IMR-90 (cell line): Measurements from ENCODE around the gene KMT2C. TPM values are rescaled to one million over a fixed set of nuclear protein-coding genes. Genes with fewer than 3 reads are reported as not detected.

Experiments
- ATAC-seq: fragments of 200-7000 bp; cut with Tn5 transposase; 2 replicates; pipeline ENCODE4 v1.9.1; 2020; ENCODE audit warnings: low read depth, mild to moderate bottlenecking, moderate library complexity
- BruUV-seq: library from RNA; stranded (reverse); fragments of 400-500 nt; replicated peaks from 2 replicates; lab custom pipeline; 2021; lab: Mats Ljungman, UMichigan
- CTCF ChIA-PET: fragments of 300-600 bp; formaldehyde crosslinking; extraction: SDS; loops from one replicate; lab custom pipeline; 2021; ENCODE audit warnings: antibody characterized with exemption; lab: Yijun Ruan, JAX
- POLR2A ChIA-PET: fragments of 300-600 bp; sonication (Branson Sonifier 250); formaldehyde crosslinking; loops from one replicate; lab custom pipeline; 2022; ENCODE audit warnings: antibody characterized with exemption; ENCODE audit not compliant: unreplicated experiment; lab: Charles Lee
- DNase-seq: peaks from one replicate; pipeline ENCODE4 v3.0.0; 2013
- H2AFZ ChIP-seq: replicated peaks from 2 replicates; pipeline ENCODE3; 2013; ENCODE audit warnings: low read length, mild to moderate bottlenecking; ENCODE audit not compliant: poor library complexity
- H2AK5ac ChIP-seq: 2 replicates; pipeline ENCODE4 v1.6.1; 2013; ENCODE audit warnings: low read depth, low read length, inconsistent platforms
- H2AK9ac ChIP-seq: replicated peaks from 2 replicates; pipeline ENCODE3; 2013; ENCODE audit warnings: mild to moderate bottlenecking, low read depth, low read length, moderate library complexity; ENCODE audit not compliant: poor library complexity
- H2BK120ac ChIP-seq: 2 replicates; pipeline ENCODE4 v1.6.1; 2013; ENCODE audit warnings: low read depth, low read length, inconsistent platforms
- H2BK15ac ChIP-seq: 3 replicates; pipeline ENCODE4 v1.6.1; 2013; ENCODE audit warnings: low read depth, low read length, inconsistent platforms
- H2BK20ac ChIP-seq: 2 replicates; pipeline ENCODE4 v1.6.1; 2013; ENCODE audit warnings: low read depth, mild to moderate bottlenecking, inconsistent platforms, low read length, moderate library complexity
- H2BK5ac ChIP-seq: 2 replicates; pipeline ENCODE4 v1.6.1; 2013; ENCODE audit warnings: mild to moderate bottlenecking, low read depth, low read length, inconsistent platforms; ENCODE audit not compliant: poor library complexity, severe bottlenecking
- H3K14ac ChIP-seq: replicated peaks from 2 replicates; pipeline ENCODE4 v1.6.1; 2013; ENCODE audit warnings: low read depth, low read length, inconsistent platforms
- H3K18ac ChIP-seq: 2 replicates; pipeline ENCODE4 v1.6.1; 2013; ENCODE audit warnings: low read depth, low read length, control low read depth
- H3K23ac ChIP-seq: 2 replicates; pipeline ENCODE4 v1.6.1; 2013; ENCODE audit warnings: low read depth, low read length, inconsistent platforms
- H3K27ac ChIP-seq: 2 replicates; pipeline ENCODE4 v1.5.1; 2013; ENCODE audit warnings: mild to moderate bottlenecking, control low read depth, low read length; ENCODE audit not compliant: insufficient read depth
- H3K27me3 ChIP-seq: 2 replicates; pipeline ENCODE4 v1.6.1; 2013; ENCODE audit warnings: low read length; ENCODE audit not compliant: control insufficient read depth, insufficient read depth
- H3K36me3 ChIP-seq: 2 replicates; pipeline ENCODE4 v1.6.1; 2013; ENCODE audit warnings: low read length, mixed read lengths; ENCODE audit not compliant: control insufficient read depth, insufficient read depth
- H3K4ac ChIP-seq: 2 replicates; pipeline ENCODE4 v1.6.1; 2013; ENCODE audit warnings: low read depth, low read length, inconsistent platforms
- H3K4me1 ChIP-seq: 2 replicates; pipeline ENCODE4 v1.6.1; 2013; ENCODE audit warnings: low read length, mixed read lengths; ENCODE audit not compliant: control insufficient read depth, insufficient read depth
- H3K4me2 ChIP-seq: 2 replicates; pipeline ENCODE4 v1.6.1; 2013; ENCODE audit warnings: low read depth, mild to moderate bottlenecking, control low read depth, low read length, moderate library complexity
- H3K4me3 ChIP-seq: 2 replicates; pipeline ENCODE4 v1.5.1; 2013; ENCODE audit warnings: low read depth, mild to moderate bottlenecking, control low read depth, low read length, moderate library complexity; ENCODE audit not compliant: insufficient read depth
- H3K56ac ChIP-seq: 2 replicates; pipeline ENCODE4 v1.6.1; 2013; ENCODE audit warnings: low read length, inconsistent platforms; ENCODE audit not compliant: insufficient read depth; ENCODE audit errors: extremely low read depth
- H3K79me1 ChIP-seq, 2 experiments: 2 replicates each; pipeline ENCODE4 v1.6.1; 2013; ENCODE audit warnings: low read length in 2 of 2, inconsistent platforms in 1 of 2, low read depth in 1 of 2
- H3K9ac ChIP-seq: 2 replicates; pipeline ENCODE4 v1.6.1; 2013; ENCODE audit warnings: low read depth, low read length, control low read depth
- H3K9me1 ChIP-seq: 2 replicates; pipeline ENCODE4 v1.6.1; 2013; ENCODE audit warnings: low read length, inconsistent platforms; ENCODE audit not compliant: insufficient read depth
- H3K9me3 ChIP-seq: 2 replicates; pipeline ENCODE4 v1.6.1; 2013; ENCODE audit warnings: low read length; ENCODE audit not compliant: control insufficient read depth, insufficient read depth
- H4K20me1 ChIP-seq: 2 replicates; pipeline ENCODE4 v1.6.1; 2013; ENCODE audit warnings: low read length, inconsistent platforms; ENCODE audit not compliant: insufficient read depth
- H4K5ac ChIP-seq: 2 replicates; pipeline ENCODE4 v1.6.1; 2013; ENCODE audit warnings: mild to moderate bottlenecking, low read depth, low read length, control low read depth
- H4K8ac ChIP-seq, 2 experiments: 2 replicates each; pipeline ENCODE4 v1.6.1; 2013; ENCODE audit warnings: low read depth in 2 of 2, low read length in 2 of 2, control low read depth in 1 of 2, inconsistent platforms in 1 of 2
- H4K91ac ChIP-seq: 2 replicates; pipeline ENCODE4 v1.6.1; 2013; ENCODE audit warnings: low read depth, low read length, inconsistent platforms; ENCODE audit not compliant: insufficient read depth
- BHLHE40 ChIP-seq: fragments of 150-350 bp; IDR thresholded peaks from 2 replicates; pipeline ENCODE4 v1.6.1; 2016; ENCODE audit warnings: mild to moderate bottlenecking, low read depth, low read length
- MXI1 ChIP-seq: IDR thresholded peaks from 2 replicates; pipeline ENCODE4 v1.6.1; 2012; ENCODE audit warnings: low read depth, mild to moderate bottlenecking, low read length, moderate library complexity, borderline replicate concordance
- NFE2L2 ChIP-seq: fragments of 150-350 bp; IDR thresholded peaks from 2 replicates; pipeline ENCODE4 v1.6.1; 2016; ENCODE audit warnings: low read depth, mild to moderate bottlenecking, low read length
- RAD21 ChIP-seq: IDR thresholded peaks from 2 replicates; pipeline ENCODE4 v1.6.1; 2012; ENCODE audit warnings: low read length, improper control_type of control experiment
- RCOR1 ChIP-seq: IDR thresholded peaks from 2 replicates; pipeline ENCODE4 v1.6.1; 2012; ENCODE audit warnings: mild to moderate bottlenecking, low read length, improper control_type of control experiment; ENCODE audit not compliant: insufficient replicate concordance
- USF2 ChIP-seq: fragments of 150-350 bp; IDR thresholded peaks from 2 replicates; pipeline ENCODE4 v1.6.1; 2017; ENCODE audit warnings: mild to moderate bottlenecking, antibody characterized with exemption, low read length, low read depth
- whole genome bisulfite sequencing, 2 experiments: methylation state at CpG; one replicate each; pipeline versions ENCODE4 v1.1.5 to v1.1.7; 2013; ENCODE audit warnings: missing lambda C conversion rate in 2 of 2; ENCODE audit not compliant: insufficient read length in 1 of 2; ENCODE audit errors: extremely low coverage in 2 of 2; 5-methylcytosine and 5-hydroxymethylcytosine counted together
- dilution Hi-C: fragments of 300-500 bp; cut with HindIII; formaldehyde crosslinking; loops from one replicate; pipeline ENCODE4 v1.14.3; 2018; ENCODE audit warnings: low sequenced_read_pairs; ENCODE audit not compliant: unreplicated experiment
- in situ Hi-C: fragments of 300-500 bp; cut with MboI; formaldehyde crosslinking; loops from 3 replicates; pipeline ENCODE4 v1.14.3; 2019; ENCODE audit warnings: low sequenced_read_pairs, inconsistent platforms, mixed read lengths
- intact Hi-C: fragments of 100-400 bp; cut with micrococcal nuclease; formaldehyde crosslinking; loops from 2 replicates; pipeline ENCODE4 v1.10.0; 2022
- polyA plus RNA-seq, 3 experiments: library from polyadenylated mRNA; depleted of rRNA; stranded (reverse); fragments of >200 nt; gene quantifications; 2 replicates each; pipeline ENCODE4 v1.2.3, GENCODE V29; 2012; ENCODE audit warnings: low replicate concordance in 1 of 3
- total RNA-seq: library from RNA; depleted of rRNA; stranded (reverse); fragments of >200 nt; gene quantifications from 2 replicates; pipeline ENCODE4 v1.2.3, GENCODE V29; 2012
- TF ChIP-seq, protein P1 (sequence below): conservative IDR thresholded peaks from 2 replicates; pipeline ENCODE4 v1.5.1; 2012; ENCODE audit warnings: mild to moderate bottlenecking, low read depth, low read length, improper control_type of control experiment

KMT2C gene
- total and polyA plus RNA-seq, 2 of the 4 experiments (the other 2 are of a cell fraction): 8.0 to 23.3 TPM

DNA sequence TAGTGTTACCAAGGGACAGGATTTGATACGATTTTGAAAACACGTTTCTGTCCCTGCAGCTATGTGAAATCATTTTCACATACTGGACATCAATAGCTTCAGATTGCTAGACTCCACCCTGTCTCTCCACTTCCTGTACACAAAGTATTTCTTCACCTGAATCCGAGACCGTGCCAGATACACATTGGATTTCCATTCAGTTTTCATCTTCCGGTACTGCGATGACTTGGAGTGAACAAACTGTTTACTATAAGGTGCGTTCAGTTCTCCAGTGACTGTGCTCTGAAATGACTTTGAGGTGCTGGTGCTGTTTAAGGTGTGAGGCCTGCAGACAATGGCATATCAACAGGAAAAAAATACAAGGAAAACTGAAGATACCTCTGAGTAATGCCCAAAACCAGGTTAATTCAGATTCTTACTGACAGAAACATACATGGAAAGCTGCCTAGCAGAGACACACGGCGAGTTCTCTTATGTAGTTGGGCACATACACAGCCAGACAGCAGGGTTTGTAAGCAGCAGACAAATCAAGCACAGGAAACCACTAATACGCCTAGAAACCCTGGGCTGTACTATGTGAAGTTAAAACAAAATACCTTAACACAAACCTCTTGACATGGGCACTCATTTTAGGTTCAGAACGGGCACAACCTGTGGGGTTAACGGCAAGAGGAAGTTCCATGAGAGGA lies 291.1 kb downstream of the KMT2C start:
- Histone ChIP-seq H3K4me1 (peaks cover 2% of the 10 kb centered on the region; the same call in 1 of the 2 replicates), H2AK5ac (no peak overlapping the region), H2BK15ac (no peak overlapping the region), H3K4me3 (no peak overlapping the region), H3K18ac (no peak overlapping the region), H4K91ac (no peak overlapping the region), H3K9ac (no peak overlapping the region), H3K23ac (no peak overlapping the region), H4K20me1 (peaks cover 13% of the 10 kb centered on the region; the same call in 1 of the 2 replicates), H2AK9ac (no peak overlapping the region), H3K36me3 (peaks cover 46% of the 10 kb centered on the region), H3K4ac (no peak overlapping the region), H3K27me3 (no peaks in the 10 kb centered on the region), H3K4me2 (no peak overlapping the region), H2BK5ac (no peak overlapping the region), H4K5ac (no peak overlapping the region), H3K9me1 (peaks cover 7% of the 10 kb centered on the region), H2BK120ac (no peak overlapping the region), H3K9me3 (no peaks in the 10 kb centered on the region), H3K56ac (no peak overlapping the region), H2BK20ac (no peak overlapping the region), H4K8ac (no peak overlapping the region), H3K14ac (no peak overlapping the region), H2AFZ (no peak overlapping the region), H3K79me1 (peaks cover 6 to 19% of the 10 kb centered on the region in 2 experiments; a peak in 3 of 4 replicates), H3K27ac (no peak overlapping the region)
- ChIA-PET POLR2A (no interaction called here), CTCF (no interaction called here)
- intact Hi-C loops: loop anchor here (5.0 kb wide), 1 partner anchor 117 kb away; the partner anchor contains the start of gene GALNT11
- BruUV-seq: no TSS peak
- TF ChIP-seq, protein P1, sequence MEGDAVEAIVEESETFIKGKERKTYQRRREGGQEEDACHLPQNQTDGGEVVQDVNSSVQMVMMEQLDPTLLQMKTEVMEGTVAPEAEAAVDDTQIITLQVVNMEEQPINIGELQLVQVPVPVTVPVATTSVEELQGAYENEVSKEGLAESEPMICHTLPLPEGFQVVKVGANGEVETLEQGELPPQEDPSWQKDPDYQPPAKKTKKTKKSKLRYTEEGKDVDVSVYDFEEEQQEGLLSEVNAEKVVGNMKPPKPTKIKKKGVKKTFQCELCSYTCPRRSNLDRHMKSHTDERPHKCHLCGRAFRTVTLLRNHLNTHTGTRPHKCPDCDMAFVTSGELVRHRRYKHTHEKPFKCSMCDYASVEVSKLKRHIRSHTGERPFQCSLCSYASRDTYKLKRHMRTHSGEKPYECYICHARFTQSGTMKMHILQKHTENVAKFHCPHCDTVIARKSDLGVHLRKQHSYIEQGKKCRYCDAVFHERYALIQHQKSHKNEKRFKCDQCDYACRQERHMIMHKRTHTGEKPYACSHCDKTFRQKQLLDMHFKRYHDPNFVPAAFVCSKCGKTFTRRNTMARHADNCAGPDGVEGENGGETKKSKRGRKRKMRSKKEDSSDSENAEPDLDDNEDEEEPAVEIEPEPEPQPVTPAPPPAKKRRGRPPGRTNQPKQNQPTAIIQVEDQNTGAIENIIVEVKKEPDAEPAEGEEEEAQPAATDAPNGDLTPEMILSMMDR: no peak
- TF ChIP-seq RCOR1 (no peak), USF2 (no peak), NFE2L2 (no peak), RAD21 (no peak), MXI1 (no peak), BHLHE40 (no peak)
- in situ Hi-C loops: no loop called here
- DNase-seq (no peak), ATAC-seq (no peak)
- WGBS, 2 experiments: 92% methylated on average over 2 of the region's 12 CpGs; no CpG with 5 or more reads in 1 of the 2 experiments
- dilution Hi-C loops: no loop called here
